Measurements from ENCODE around the gene ADAMTS14.

The ADAMTS14 gene

DNA sequence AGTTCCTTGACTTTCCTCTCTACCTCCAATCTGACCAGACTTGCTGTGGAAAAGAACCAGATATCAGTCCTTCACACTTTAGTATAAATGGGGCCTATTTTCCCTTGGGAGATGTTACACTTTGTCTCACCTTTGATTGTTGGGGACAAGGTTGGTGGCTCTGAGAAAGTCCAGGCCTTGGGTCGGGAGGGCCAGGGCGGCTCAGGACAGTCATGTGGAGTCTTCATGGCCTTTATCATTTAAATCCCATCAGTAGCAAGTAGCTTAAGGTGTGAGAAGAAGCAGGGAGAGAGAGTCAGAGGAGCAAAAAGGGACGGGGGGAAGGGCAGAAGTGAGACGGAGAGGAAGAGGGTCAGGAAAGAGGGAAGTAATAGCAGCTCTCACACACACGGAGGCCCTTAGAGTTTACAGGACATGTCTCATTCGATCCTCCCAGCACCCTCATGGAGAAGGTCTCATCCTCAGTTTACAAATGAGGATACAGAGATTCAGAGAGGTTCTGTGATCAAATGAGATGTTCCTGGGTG, 72.4 kb downstream of the ADAMTS14 start:
- H3K4me3 ChIP-seq (ENCODE audit: control insufficient read depth, low read depth, low read length), result no peak overlapping the region
- no peak for DNase-seq (ENCODE audit: low read depth)
- no peak for TF ChIP-seq CTCF (IDR thresholded peaks at IDR 0.05; ENCODE audit: control insufficient read depth, insufficient read depth, low read depth, low read length, missing control alignments)

GRCh38 chr10:70745555-70745954, 73.2 kb downstream of the ADAMTS14 start:
- no peak for DNase-seq (ENCODE audit: low read depth)
- TF ChIP-seq CTCF (IDR thresholded peaks at IDR 0.05; ENCODE audit: control insufficient read depth, insufficient read depth, low read depth, low read length, missing control alignments), result no peak
- no peak overlapping the region for H3K4me3 ChIP-seq (ENCODE audit: control insufficient read depth, low read depth, low read length)

DNA sequence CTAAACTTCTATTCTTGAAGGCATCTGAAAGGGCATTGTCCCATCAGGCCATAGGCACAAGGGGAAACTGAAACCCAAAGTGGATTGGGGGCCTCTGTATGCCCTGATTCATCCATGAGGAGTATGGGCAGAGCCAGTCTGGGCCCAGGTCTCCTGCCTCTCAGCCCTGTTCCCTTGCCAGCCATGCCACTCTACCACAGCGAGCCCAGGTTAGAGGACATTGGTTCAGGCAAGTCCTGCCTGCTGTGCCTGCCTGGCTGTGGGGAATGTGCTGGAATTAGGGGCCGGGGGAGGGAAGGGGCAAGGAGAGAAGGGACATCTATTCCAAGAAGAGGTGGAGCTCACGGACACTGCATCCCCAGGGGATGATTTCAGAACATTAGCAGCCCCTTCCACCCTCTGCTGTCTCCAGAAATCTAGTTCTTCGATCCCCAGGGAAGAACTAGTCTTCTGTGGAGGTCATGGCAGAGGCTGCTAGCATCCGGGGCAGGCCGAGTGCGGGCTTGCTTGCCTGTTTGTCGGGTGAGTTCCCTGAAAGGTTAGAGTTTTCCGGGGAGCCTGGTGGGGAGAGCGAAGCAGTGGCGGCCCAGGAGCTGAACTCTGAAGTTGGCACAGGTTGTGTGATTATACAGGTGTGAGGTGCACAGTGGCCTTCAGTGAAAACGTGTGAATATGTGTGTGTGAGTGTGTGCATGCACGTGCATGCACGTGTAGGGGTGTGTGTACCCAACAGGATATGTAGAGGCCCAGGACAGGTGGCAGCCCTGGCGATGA, 75.1 kb downstream of the ADAMTS14 start:
- DNase-seq (ENCODE audit: low read depth), result no peak
- TF ChIP-seq CTCF (IDR thresholded peaks at IDR 0.05; ENCODE audit: control insufficient read depth, insufficient read depth, low read depth, low read length, missing control alignments), result no peak
- H3K4me3 ChIP-seq (ENCODE audit: control insufficient read depth, low read depth, low read length), result no peak overlapping the region

DNA sequence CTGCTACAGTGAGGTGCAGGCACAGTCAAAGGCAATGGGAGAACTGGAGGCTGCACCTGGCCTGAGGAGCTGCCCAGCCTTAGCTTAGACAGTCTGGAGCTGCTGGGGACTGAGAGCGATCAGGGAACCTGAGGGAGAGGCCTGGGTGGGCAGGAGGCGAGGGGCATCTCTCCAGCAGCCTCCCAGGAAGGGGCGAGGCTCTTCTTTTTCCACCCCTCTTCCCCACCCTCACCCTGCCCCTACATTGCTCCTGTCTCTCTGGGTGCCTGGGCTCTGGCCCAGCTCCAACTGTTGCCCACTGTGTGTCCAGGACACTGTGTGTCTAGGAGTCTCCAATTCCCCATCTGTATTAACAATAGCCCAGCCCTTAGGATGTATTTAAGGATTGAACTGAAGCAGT, 76.0 kb downstream of the ADAMTS14 start:
- no peak for TF ChIP-seq CTCF (IDR thresholded peaks at IDR 0.05; ENCODE audit: control insufficient read depth, insufficient read depth, low read depth, low read length, missing control alignments)

GRCh38 chr10:70748801-70749573, 76.7 kb downstream of the ADAMTS14 start:
- no peak for TF ChIP-seq CTCF (IDR thresholded peaks at IDR 0.05; ENCODE audit: control insufficient read depth, insufficient read depth, low read depth, low read length, missing control alignments)
- H3K4me3 ChIP-seq (ENCODE audit: control insufficient read depth, low read depth, low read length), result no peak overlapping the region
- no peak for DNase-seq (ENCODE audit: low read depth)

More for the DNA sequence above, 76.0 kb downstream of the ADAMTS14 start:
- no peak overlapping the region for H3K4me3 ChIP-seq (ENCODE audit: control insufficient read depth, low read depth, low read length)
- DNase-seq (ENCODE audit: low read depth), result no peak

- no peak for TF ChIP-seq CTCF (IDR thresholded peaks at IDR 0.05; ENCODE audit: control insufficient read depth, insufficient read depth, low read depth, low read length, missing control alignments)
- no peak overlapping the region for H3K4me3 ChIP-seq (ENCODE audit: control insufficient read depth, low read depth, low read length)
- no peak for DNase-seq (ENCODE audit: low read depth)
Measured at GRCh38 chr10:70749756-70750155, 77.5 kb downstream of the ADAMTS14 start.
